Stomach (tissue), 9 donors: ENCODE data around the gene VGLL4. TPM values are rescaled to one million over a fixed set of nuclear protein-coding genes. Genes with fewer than 3 reads are reported as not detected.
A peak's percentile ranks its signal among the peaks of the same experiment; 100 is the strongest.

ENCODE experiments used
- DNase-seq, 2 donors: peaks; one replicate each; pipeline versions ENCODE4 v3.0.0 to v3.0.0-alpha.2; 2013 to 2019
- H3K27ac ChIP-seq, 5 donors: fragments of 200-600 bp in 4 of 5; sonication (generic) in 4 of 5; one replicate each; pipeline ENCODE4 v1.5.1; 2013 to 2019; ENCODE audit warnings: mild to moderate bottlenecking in 1 of 5, moderate library complexity in 1 of 5
- H3K27me3 ChIP-seq, 3 donors: fragments of 200-600 bp; sonication (generic); one replicate each; pipeline ENCODE4 v1.5.1; 2017 to 2019; ENCODE audit warnings: mixed run types in 1 of 3
- H3K36me3 ChIP-seq, 4 donors: fragments of 200-600 bp; sonication (generic); 1 replicate in 3 of 4; 2 replicates in 1 of 4; pipeline ENCODE4 v1.5.1; 2016 to 2019
- H3K4me1 ChIP-seq, 4 donors: fragments of 200-600 bp; sonication (generic); one replicate each; pipeline ENCODE4 v1.5.1; 2016 to 2019
- H3K4me3 ChIP-seq, 4 donors: fragments of 200-600 bp; sonication (generic) in 3 of 4; one replicate each; pipeline ENCODE4 v1.5.1; 2016 to 2019; ENCODE audit warnings: mild to moderate bottlenecking in 1 of 4
- H3K9me3 ChIP-seq, 4 donors: fragments of 200-600 bp; sonication (generic); one replicate each; pipeline ENCODE4 v1.5.1; 2016 to 2019
- CTCF ChIP-seq, 7 experiments: fragments of 450-650 bp in 4 of 7; fragments of 200-600 bp in 3 of 7; sonication (generic) in 3 of 7; IDR thresholded peaks; one replicate each; pipeline ENCODE4 v1.5.1; 2016 to 2019; ENCODE audit warnings: antibody characterized with exemption in 7 of 7, control low read depth in 2 of 7, mild to moderate bottlenecking in 1 of 7
- EP300 ChIP-seq: sonication (generic); formaldehyde crosslinking; IDR thresholded peaks from one replicate; pipeline ENCODE4 v1.6.1; 2017; ENCODE audit warnings: antibody characterized with exemption
- POLR2A ChIP-seq, 4 donors: fragments of 450-650 bp; IDR thresholded peaks; one replicate each; pipeline ENCODE4 v1.6.1; 2016; ENCODE audit warnings: antibody characterized with exemption in 4 of 4, control low read depth in 2 of 4, mild to moderate bottlenecking in 1 of 4, moderate library complexity in 1 of 4
- POLR2AphosphoS5 ChIP-seq, 3 donors: sonication (generic); formaldehyde crosslinking; IDR thresholded peaks; one replicate each; pipeline ENCODE4 v1.6.1; 2016; ENCODE audit warnings: antibody characterized with exemption in 3 of 3
- WGBS, 5 donors: extraction: QIAGEN DNeasy Blood & Tissue Kit in 3 of 5; methylation state at CpG; one replicate each; pipeline versions ENCODE4 v1.1.5 to v1.1.7; 2013 to 2018; 5-methylcytosine and 5-hydroxymethylcytosine counted together
- intact Hi-C: fragments of 100-400 bp; cut with DNase I; formaldehyde crosslinking; loops from one replicate; pipeline ENCODE4 v1.15.1; 2023; ENCODE audit warnings: low total_unique reads
- polyA plus RNA-seq, 3 donors: library from polyadenylated mRNA; stranded (reverse); fragments of 200-250 nt; gene quantifications; one replicate each; pipeline ENCODE4 v1.2.3, GENCODE V29; 2013
- total RNA-seq, 5 donors: library from RNA; depleted of rRNA; stranded (reverse); fragments of >200 nt; gene quantifications; one replicate each; pipeline versions ENCODE4 v1.1.0 to v1.2.3, GENCODE V29; 2014 to 2016
- donor health status: healthy with polysubstance abuse.
- donor health status: Bipolar disorder and iron deficiency.
- donor health status: healthy.

VGLL4 gene
- total and polyA plus RNA-seq, 8 donors = 15.2 to 147 (median 43.3) TPM

DNA sequence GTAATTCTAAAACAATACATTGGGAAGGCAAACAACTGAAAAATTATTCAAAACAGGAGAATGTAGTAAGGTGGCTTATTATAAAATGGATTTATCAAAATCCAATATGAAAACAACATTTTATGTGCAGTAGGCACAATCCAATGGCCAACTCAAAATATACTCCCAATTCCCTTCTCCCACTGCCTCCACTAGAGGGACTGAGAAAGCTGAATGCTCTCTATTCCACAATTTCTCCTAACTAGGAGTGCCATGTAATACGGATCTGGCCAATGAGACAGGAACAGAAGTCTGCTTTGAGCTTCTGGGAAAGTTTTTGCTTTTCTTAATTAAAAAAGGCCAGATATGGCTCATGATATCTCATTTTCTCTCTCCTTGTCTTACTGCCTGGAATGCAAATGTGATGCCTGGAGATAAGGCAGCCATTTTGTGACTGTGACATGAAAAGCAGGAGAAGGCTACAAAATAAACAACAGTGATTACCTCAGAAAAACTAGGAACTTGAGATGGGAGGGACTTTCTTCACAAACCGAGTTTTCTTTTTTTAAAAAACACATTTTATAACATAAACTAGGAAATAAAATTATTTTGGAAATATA, 18.8 kb upstream of the VGLL4 start:
- no peaks in the 10 kb centered on the region for H3K9me3 ChIP-seq
- no peaks in the 10 kb centered on the region for H3K36me3 ChIP-seq
- TF ChIP-seq POLR2A (IDR thresholded peaks at IDR 0.05) = no peak
- no peak for TF ChIP-seq CTCF (IDR thresholded peaks at IDR 0.05)
- no peak for TF ChIP-seq EP300
- TF ChIP-seq POLR2AphosphoS5 (IDR thresholded peaks at IDR 0.05) = no peak
- H3K27ac ChIP-seq = no peak overlapping the region
- no peak for DNase-seq
- 88 to 96% (median 92%) methylated on average over 2 of the region's 2 CpGs for WGBS, 5 donors
- no peaks in the 10 kb centered on the region for H3K27me3 ChIP-seq
- peaks cover 9 to 30% (median 23%) of the 10 kb centered on the region in 4 donors for H3K4me1 ChIP-seq
- intact Hi-C loops = no loop called here
- H3K4me3 ChIP-seq = no peak overlapping the region

GRCh38 chr3:11661827-11662226, 18.1 kb upstream of the VGLL4 start:
- 55 to 68% (median 60%) methylated on average over 5 of the region's 5 CpGs for WGBS, 5 donors
- Histone ChIP-seq H3K27ac (peak overlapping the region in 2 of 5 donors; percentile 24 to 30), H3K9me3 (no peaks in the 10 kb centered on the region), H3K36me3 (no peaks in the 10 kb centered on the region), H3K27me3 (no peaks in the 10 kb centered on the region), H3K4me1 (peaks cover 9 to 36% (median 25%) of the 10 kb centered on the region in 4 donors), H3K4me3 (no peak overlapping the region)
- TF ChIP-seq EP300 (no peak), POLR2AphosphoS5 (IDR thresholded peaks at IDR 0.05) (peak in 1 of 3 donors; percentile 7), POLR2A (IDR thresholded peaks at IDR 0.05) (no peak)
- intact Hi-C loops = no loop called here
- DNase-seq = peak in 1 of 2 donors; percentile 41

DNA sequence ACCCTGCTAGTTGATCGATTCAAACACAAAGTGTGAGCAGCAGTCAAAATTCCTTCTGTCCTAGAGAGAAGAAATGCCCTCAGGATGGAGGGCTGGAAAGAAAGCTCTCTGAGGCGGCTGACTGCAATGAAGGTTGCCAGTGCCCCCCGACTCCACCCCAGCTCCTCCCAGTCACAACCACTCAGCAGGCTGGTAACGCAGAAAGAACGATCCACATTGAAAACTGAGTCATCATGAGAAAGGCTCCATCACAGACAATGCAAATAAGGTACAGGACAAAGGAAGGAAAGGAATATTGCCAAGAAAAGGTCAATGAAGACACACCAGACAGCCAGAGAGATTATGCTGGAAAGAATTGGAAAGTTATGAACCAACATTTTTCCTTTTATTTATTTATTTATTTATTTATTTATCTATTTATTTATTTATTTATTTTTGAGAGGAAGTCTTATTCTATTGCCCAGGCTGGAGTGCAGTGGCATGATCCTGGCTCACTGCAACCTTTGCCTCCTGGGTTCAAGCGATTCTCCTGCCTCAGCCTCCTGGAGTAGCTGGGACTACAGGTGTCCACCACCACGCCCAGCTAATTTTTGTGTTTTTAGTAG, 17.4 kb upstream of the VGLL4 start:
- Histone ChIP-seq H3K4me1 (peaks cover 9 to 38% (median 25%) of the 10 kb centered on the region in 4 donors), H3K27me3 (no peaks in the 10 kb centered on the region), H3K36me3 (no peaks in the 10 kb centered on the region), H3K4me3 (no peak overlapping the region), H3K9me3 (no peaks in the 10 kb centered on the region), H3K27ac (peak overlapping the region in 1 of 5 donors; percentile 24)
- 63 to 78% (median 71%) methylated on average over 7 of the region's 7 CpGs for WGBS, 5 donors
- intact Hi-C loops = no loop called here
- TF ChIP-seq POLR2AphosphoS5 (IDR thresholded peaks at IDR 0.05) (no peak), POLR2A (IDR thresholded peaks at IDR 0.05) (no peak), EP300 (no peak), CTCF (IDR thresholded peaks at IDR 0.05) (no peak)
- DNase-seq = no peak

DNA sequence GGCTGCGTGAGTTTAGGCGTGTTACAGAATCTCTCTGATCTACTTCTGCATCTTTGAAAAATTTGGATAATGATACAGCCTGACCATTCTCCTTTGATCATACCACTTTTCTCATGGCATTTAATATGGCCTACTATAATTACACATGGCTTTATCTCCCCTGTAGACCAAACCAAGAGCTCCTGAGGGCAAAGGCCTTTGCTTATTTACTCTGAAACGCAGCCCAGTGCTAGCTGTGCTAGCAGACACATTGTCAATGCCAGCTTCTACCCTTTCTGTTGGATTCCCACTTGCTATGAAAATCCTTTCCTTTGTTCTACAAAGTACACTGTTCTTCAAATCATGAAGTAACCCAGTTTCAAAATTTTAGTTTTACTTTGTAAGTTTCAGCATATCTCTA, 16.5 kb upstream of the VGLL4 start:
- intact Hi-C loops = no loop called here
- H3K9me3 ChIP-seq = no peaks in the 10 kb centered on the region
- H3K4me3 ChIP-seq = no peak overlapping the region
- H3K27me3 ChIP-seq = no peaks in the 10 kb centered on the region
- peak in 1 of 2 donors; percentile 66 for DNase-seq
- no peak overlapping the region for H3K27ac ChIP-seq
- H3K4me1 ChIP-seq = peaks cover 9 to 38% (median 25%) of the 10 kb centered on the region in 4 donors
- TF ChIP-seq POLR2AphosphoS5 (IDR thresholded peaks at IDR 0.05) (peak in 1 of 3 donors; percentile 5), CTCF (IDR thresholded peaks at IDR 0.05) (no peak)
- WGBS, 5 donors = 19 to 54% (median 30%) methylated on average over 3 of the region's 3 CpGs
- no peaks in the 10 kb centered on the region for H3K36me3 ChIP-seq

DNA sequence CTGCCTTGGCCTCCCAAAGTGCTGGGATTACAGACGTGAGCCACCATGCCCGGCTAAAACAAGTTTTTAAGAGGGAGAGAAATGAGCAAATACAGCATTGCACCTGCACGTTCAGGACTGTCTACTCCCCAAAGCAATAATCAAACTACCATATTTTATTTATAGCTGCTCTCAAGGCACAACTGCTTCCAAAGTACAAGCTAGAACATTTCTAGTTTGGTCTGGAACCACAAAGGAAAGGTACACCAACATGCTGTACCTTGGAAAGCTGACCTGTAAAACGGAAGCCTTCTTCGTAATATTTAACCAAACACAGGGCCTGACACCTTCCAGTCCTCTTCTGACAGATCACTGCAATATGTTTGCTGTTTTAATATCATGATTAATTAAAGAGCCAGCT, 14.5 kb upstream of the VGLL4 start:
- Histone ChIP-seq H3K9me3 (no peaks in the 10 kb centered on the region), H3K36me3 (no peaks in the 10 kb centered on the region), H3K27me3 (no peaks in the 10 kb centered on the region), H3K27ac (no peak overlapping the region), H3K4me1 (peaks cover 9 to 49% (median 35%) of the 10 kb centered on the region in 4 donors), H3K4me3 (no peak overlapping the region)
- 37 to 61% (median 49%) methylated on average over 5 of the region's 5 CpGs for WGBS, 5 donors
- intact Hi-C loops = no loop called here
- no peak for DNase-seq
- TF ChIP-seq POLR2A (IDR thresholded peaks at IDR 0.05) (no peak), CTCF (IDR thresholded peaks at IDR 0.05) (no peak), EP300 (no peak), POLR2AphosphoS5 (IDR thresholded peaks at IDR 0.05) (no peak)
